GM23338 (cell line): ENCODE measurements around the gene PDE4B. TPM values are rescaled to one million over a fixed set of nuclear protein-coding genes. Genes with fewer than 3 reads are reported as not detected.

ENCODE experiments used
- ATAC-seq: fragments of 200-7000 bp; cut with Tn5 transposase; 3 replicates; pipeline ENCODE4 v1.9.1; 2020
- DNase-seq: peaks from one replicate; pipeline ENCODE4 v3.0.0-alpha.2; 2015; ENCODE audit warnings: low spot score
- H2AFZ ChIP-seq: fragments of 200-600 bp; sonication (generic); 2 replicates; pipeline ENCODE4 v1.8.0; 2016; ENCODE audit warnings: antibody characterized with exemption, mild to moderate bottlenecking, moderate library complexity
- H3F3A ChIP-seq: fragments of 200-600 bp; sonication (generic); replicated peaks from 2 replicates; pipeline ENCODE4 v1.8.0; 2017; ENCODE audit warnings: antibody characterized with exemption, mixed run types, low read depth
- H3K27ac ChIP-seq: fragments of 200-600 bp; sonication (generic); 2 replicates; pipeline ENCODE4 v1.6.1; 2016; ENCODE audit warnings: low read depth
- H3K27me3 ChIP-seq: fragments of 200-600 bp; sonication (generic); 2 replicates; pipeline ENCODE4 v1.8.0; 2016; ENCODE audit warnings: mild to moderate bottlenecking, mixed run types, moderate library complexity; ENCODE audit not compliant: insufficient read depth
- H3K36me3 ChIP-seq: fragments of 200-600 bp; sonication (generic); 2 replicates; pipeline ENCODE4 v1.8.0; 2016; ENCODE audit warnings: mild to moderate bottlenecking; ENCODE audit not compliant: insufficient read depth
- H3K4me1 ChIP-seq: fragments of 200-600 bp; sonication (generic); 2 replicates; pipeline ENCODE4 v1.8.0; 2016; ENCODE audit warnings: mild to moderate bottlenecking, moderate library complexity; ENCODE audit not compliant: insufficient read depth
- H3K4me2 ChIP-seq: fragments of 200-600 bp; sonication (generic); 2 replicates; pipeline ENCODE4 v1.7.1; 2017; ENCODE audit warnings: mixed run types
- H3K4me3 ChIP-seq: fragments of 200-600 bp; sonication (generic); 2 replicates; pipeline ENCODE4 v1.6.1; 2016; ENCODE audit warnings: mixed run types
- H3K79me2 ChIP-seq: fragments of 200-600 bp; sonication (generic); replicated peaks from 2 replicates; pipeline ENCODE4 v1.8.0; 2017; ENCODE audit warnings: mild to moderate bottlenecking; ENCODE audit not compliant: insufficient read depth
- H3K9me2 ChIP-seq: fragments of 200-600 bp; sonication (generic); 2 replicates; pipeline ENCODE4 v1.8.0; 2017; ENCODE audit not compliant: insufficient read depth
- H4K20me1 ChIP-seq: fragments of 200-600 bp; sonication (generic); replicated peaks from 2 replicates; pipeline ENCODE4 v1.8.0; 2017; ENCODE audit warnings: mild to moderate bottlenecking; ENCODE audit not compliant: insufficient read depth
- H3K27ac Mint-ChIP-seq: 2 replicates; pipeline ENCODE4 v1.8.0; 2020; ENCODE audit warnings: inconsistent platforms, mild to moderate bottlenecking, moderate library complexity, mixed read lengths
- H3K27me3 Mint-ChIP-seq: 3 replicates; pipeline ENCODE4 v1.8.0; 2022; ENCODE audit warnings: low read depth, mild to moderate bottlenecking, moderate library complexity, mixed read lengths, inconsistent platforms; ENCODE audit not compliant: insufficient read depth, poor library complexity
- H3K36me3 Mint-ChIP-seq: 3 replicates; pipeline ENCODE4 v1.8.0; 2021; ENCODE audit warnings: low read depth, mild to moderate bottlenecking, inconsistent platforms, moderate library complexity, mixed read lengths
- H3K4me1 Mint-ChIP-seq: 3 replicates; pipeline ENCODE4 v1.8.0; 2020; ENCODE audit warnings: mild to moderate bottlenecking, inconsistent platforms, mixed read lengths
- H3K4me3 Mint-ChIP-seq: 3 replicates; pipeline ENCODE4 v1.8.0; 2021; ENCODE audit warnings: moderate library complexity, mild to moderate bottlenecking, inconsistent platforms, mixed read lengths
- H3K9me3 Mint-ChIP-seq: 3 replicates; pipeline ENCODE4 v1.8.0; 2020; ENCODE audit warnings: moderate library complexity, mild to moderate bottlenecking, inconsistent platforms, mixed read lengths
- CREB1 ChIP-seq: fragments of 250-450 bp; sonication (Bioruptor Pico); IDR thresholded peaks from 2 replicates; pipeline ENCODE4 v1.5.0; 2020; ENCODE audit warnings: low read depth, mild to moderate bottlenecking, moderate library complexity
- EZH2 ChIP-seq: fragments of 200-600 bp; sonication (generic); IDR thresholded peaks from one replicate; pipeline ENCODE4 v1.8.0; 2017; ENCODE audit warnings: antibody characterized with exemption, mild to moderate bottlenecking, low read depth; ENCODE audit not compliant: unreplicated experiment
- EZH2phosphoT487 ChIP-seq: fragments of 200-600 bp; sonication (generic); IDR thresholded peaks from one replicate; pipeline ENCODE4 v1.8.1; 2018; ENCODE audit warnings: antibody characterized with exemption; ENCODE audit not compliant: unreplicated experiment
- JUNB ChIP-seq: IDR thresholded peaks from one replicate; pipeline ENCODE4 v1.6.1; 2016; ENCODE audit warnings: antibody characterized with exemption; ENCODE audit not compliant: unreplicated experiment
- STAT1 ChIP-seq: IDR thresholded peaks from one replicate; pipeline ENCODE4 v1.6.1; 2016; ENCODE audit warnings: antibody characterized with exemption; ENCODE audit not compliant: unreplicated experiment
- ZNF114 ChIP-seq: fragments of 250-450 bp; sonication (Bioruptor Pico); IDR thresholded peaks from 2 replicates; pipeline ENCODE4 v1.5.0; 2020; ENCODE audit warnings: mild to moderate bottlenecking, moderate library complexity
- ZNF331 ChIP-seq: fragments of 250-450 bp; sonication (Bioruptor Pico); IDR thresholded peaks from 2 replicates; pipeline ENCODE4 v1.5.0; 2020; ENCODE audit warnings: low read depth, mild to moderate bottlenecking, moderate library complexity
- polyA plus RNA-seq: library from polyadenylated mRNA; unstranded; fragments of >200 nt; fragmentation: Nextera tagmentation; extraction: Ambion mirVana; gene quantifications from 2 replicates; pipeline ENCODE4 v1.2.1, GENCODE V29; 2016
- total RNA-seq: library from RNA; depleted of rRNA; stranded (reverse); fragments of >200 nt; shearing (Covaris generic); gene quantifications from 2 replicates; pipeline ENCODE4 v1.2.3, GENCODE V29; 2014
- TF ChIP-seq, protein P1 (sequence below): fragments of 250-450 bp; sonication (Bioruptor Pico); IDR thresholded peaks from 2 replicates; pipeline ENCODE4 v1.5.0; 2020; ENCODE audit warnings: mild to moderate bottlenecking, moderate library complexity

PDE4B gene
- total and polyA plus RNA-seq, 2 experiments from 2014 or later = 14.0 to 25.6 TPM

- peaks cover 3% of the 10 kb centered on the region; the same call in 1 of the 2 replicates for H3K9me2 ChIP-seq
- H3K4me1 ChIP-seq = no peaks in the 10 kb centered on the region
- Mint-ChIP-seq H3K36me3 (no peaks in the 10 kb centered on the region), H3K27ac (no peak overlapping the region), H3K27me3 (no peaks in the 10 kb centered on the region), H3K4me1 (no peaks in the 10 kb centered on the region), H3K9me3 (no peaks in the 10 kb centered on the region), H3K4me3 (no peak overlapping the region)
- no peaks in the 10 kb centered on the region for H4K20me1 ChIP-seq
- TF ChIP-seq CREB1 (CRISPR knock-in tag) (no peak), EZH2 (no peak), ZNF114 (CRISPR knock-in tag) (no peak), ZNF331 (no peak), EZH2phosphoT487 (no peak), JUNB (no peak)
- TF ChIP-seq, protein P1, sequence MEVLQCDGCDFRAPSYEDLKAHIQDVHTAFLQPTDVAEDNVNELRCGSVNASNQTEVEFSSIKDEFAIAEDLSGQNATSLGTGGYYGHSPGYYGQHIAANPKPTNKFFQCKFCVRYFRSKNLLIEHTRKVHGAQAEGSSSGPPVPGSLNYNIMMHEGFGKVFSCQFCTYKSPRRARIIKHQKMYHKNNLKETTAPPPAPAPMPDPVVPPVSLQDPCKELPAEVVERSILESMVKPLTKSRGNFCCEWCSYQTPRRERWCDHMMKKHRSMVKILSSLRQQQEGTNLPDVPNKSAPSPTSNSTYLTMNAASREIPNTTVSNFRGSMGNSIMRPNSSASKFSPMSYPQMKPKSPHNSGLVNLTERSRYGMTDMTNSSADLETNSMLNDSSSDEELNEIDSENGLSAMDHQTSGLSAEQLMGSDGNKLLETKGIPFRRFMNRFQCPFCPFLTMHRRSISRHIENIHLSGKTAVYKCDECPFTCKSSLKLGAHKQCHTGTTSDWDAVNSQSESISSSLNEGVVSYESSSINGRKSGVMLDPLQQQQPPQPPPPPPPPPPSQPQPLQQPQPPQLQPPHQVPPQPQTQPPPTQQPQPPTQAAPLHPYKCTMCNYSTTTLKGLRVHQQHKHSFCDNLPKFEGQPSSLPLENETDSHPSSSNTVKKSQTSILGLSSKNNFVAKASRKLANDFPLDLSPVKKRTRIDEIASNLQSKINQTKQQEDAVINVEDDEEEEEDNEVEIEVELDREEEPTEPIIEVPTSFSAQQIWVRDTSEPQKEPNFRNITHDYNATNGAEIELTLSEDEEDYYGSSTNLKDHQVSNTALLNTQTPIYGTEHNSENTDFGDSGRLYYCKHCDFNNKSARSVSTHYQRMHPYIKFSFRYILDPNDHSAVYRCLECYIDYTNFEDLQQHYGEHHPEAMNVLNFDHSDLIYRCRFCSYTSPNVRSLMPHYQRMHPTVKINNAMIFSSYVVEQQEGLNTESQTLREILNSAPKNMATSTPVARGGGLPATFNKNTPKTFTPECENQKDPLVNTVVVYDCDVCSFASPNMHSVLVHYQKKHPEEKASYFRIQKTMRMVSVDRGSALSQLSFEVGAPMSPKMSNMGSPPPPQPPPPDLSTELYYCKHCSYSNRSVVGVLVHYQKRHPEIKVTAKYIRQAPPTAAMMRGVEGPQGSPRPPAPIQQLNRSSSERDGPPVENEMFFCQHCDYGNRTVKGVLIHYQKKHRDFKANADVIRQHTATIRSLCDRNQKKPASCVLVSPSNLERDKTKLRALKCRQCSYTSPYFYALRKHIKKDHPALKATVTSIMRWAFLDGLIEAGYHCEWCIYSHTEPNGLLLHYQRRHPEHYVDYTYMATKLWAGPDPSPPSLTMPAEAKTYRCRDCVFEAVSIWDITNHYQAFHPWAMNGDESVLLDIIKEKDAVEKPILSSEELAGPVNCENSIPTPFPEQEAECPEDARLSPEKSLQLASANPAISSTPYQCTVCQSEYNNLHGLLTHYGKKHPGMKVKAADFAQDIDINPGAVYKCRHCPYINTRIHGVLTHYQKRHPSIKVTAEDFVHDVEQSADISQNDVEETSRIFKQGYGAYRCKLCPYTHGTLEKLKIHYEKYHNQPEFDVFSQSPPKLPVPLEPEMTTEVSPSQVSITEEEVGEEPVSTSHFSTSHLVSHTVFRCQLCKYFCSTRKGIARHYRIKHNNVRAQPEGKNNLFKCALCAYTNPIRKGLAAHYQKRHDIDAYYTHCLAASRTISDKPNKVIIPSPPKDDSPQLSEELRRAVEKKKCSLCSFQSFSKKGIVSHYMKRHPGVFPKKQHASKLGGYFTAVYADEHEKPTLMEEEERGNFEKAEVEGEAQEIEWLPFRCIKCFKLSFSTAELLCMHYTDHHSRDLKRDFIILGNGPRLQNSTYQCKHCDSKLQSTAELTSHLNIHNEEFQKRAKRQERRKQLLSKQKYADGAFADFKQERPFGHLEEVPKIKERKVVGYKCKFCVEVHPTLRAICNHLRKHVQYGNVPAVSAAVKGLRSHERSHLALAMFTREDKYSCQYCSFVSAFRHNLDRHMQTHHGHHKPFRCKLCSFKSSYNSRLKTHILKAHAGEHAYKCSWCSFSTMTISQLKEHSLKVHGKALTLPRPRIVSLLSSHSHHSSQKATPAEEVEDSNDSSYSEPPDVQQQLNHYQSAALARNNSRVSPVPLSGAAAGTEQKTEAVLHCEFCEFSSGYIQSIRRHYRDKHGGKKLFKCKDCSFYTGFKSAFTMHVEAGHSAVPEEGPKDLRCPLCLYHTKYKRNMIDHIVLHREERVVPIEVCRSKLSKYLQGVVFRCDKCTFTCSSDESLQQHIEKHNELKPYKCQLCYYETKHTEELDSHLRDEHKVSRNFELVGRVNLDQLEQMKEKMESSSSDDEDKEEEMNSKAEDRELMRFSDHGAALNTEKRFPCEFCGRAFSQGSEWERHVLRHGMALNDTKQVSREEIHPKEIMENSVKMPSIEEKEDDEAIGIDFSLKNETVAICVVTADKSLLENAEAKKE (CRISPR knock-in tag) = no peak
- H2AFZ ChIP-seq = no peak overlapping the region
- no peak overlapping the region for H3K4me2 ChIP-seq
- H3K4me3 ChIP-seq = no peak overlapping the region
- ATAC-seq (no peak), DNase-seq (no peak)
- H3K79me2 ChIP-seq = no peaks in the 10 kb centered on the region
- no peak overlapping the region for H3K27ac ChIP-seq
- no peaks in the 10 kb centered on the region for H3F3A ChIP-seq
- no peaks in the 10 kb centered on the region for H3K27me3 ChIP-seq
- H3K36me3 ChIP-seq = no peaks in the 10 kb centered on the region
Observed at GRCh38 chr1:65949933-65950332, 157.2 kb downstream of the PDE4B start.

DNA sequence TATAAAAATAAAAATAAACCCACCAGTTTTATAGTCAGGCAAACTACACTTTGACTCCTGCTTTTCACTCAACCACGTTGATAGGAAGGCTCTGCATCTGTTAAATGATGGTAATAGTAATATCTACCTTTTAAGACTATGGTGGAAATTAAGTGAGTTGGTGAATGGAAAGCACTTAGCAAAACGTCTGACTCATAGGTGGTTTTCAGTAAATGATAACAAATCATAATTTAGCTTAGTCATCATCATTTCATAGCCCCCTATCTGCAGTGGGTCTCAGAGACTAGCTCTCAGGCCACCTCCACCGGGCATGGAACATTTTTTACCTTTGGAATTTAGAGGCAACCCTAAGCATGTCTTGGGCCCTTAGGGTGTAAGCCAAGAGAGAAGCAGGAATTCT, 160.0 kb downstream of the PDE4B start:
- no peaks in the 10 kb centered on the region for H3K9me3 Mint-ChIP-seq
- Histone ChIP-seq H3K4me1 (no peaks in the 10 kb centered on the region), H4K20me1 (no peaks in the 10 kb centered on the region), H3K4me2 (no peak overlapping the region), H3F3A (no peaks in the 10 kb centered on the region), H3K79me2 (no peaks in the 10 kb centered on the region), H3K27ac (no peak overlapping the region), H3K27me3 (no peaks in the 10 kb centered on the region), H2AFZ (no peak overlapping the region), H3K36me3 (no peaks in the 10 kb centered on the region), H3K9me2 (no peaks in the 10 kb centered on the region), H3K4me3 (no peak overlapping the region)
- TF ChIP-seq STAT1 = no peak
- no peak overlapping the region for H3K27ac Mint-ChIP-seq
- H3K36me3 Mint-ChIP-seq = no peaks in the 10 kb centered on the region
- no peak overlapping the region for H3K4me3 Mint-ChIP-seq
- no peak for DNase-seq
- no peaks in the 10 kb centered on the region for H3K27me3 Mint-ChIP-seq
- no peak for ATAC-seq
- H3K4me1 Mint-ChIP-seq = no peaks in the 10 kb centered on the region
